RKO (cell line): ENCODE results near the gene LCOR.
A peak's percentile ranks its signal among the peaks of the same experiment; 100 is the strongest.
"Not testable (repeated sequence)": the region's sequence is repeated elsewhere in the genome, so short reads cannot be mapped to it uniquely, and the experiment has no call there.

Experiments
- DNase-seq: peaks from one replicate; pipeline ENCODE4 v3.0.0-alpha.2; 2016; ENCODE audit warnings: low spot score

LCOR gene

GRCh38 chr10:96840841-96841518 lies 8.9 kb downstream of the LCOR start:
- DNase-seq: no peak

- no peak for DNase-seq
Observed at GRCh38 chr10:96842896-96843723, 11.0 kb downstream of the LCOR start.

GRCh38 chr10:96843823-96844222 lies 11.7 kb downstream of the LCOR start:
- DNase-seq: no peak

GRCh38 chr10:96846395-96846794 lies 14.3 kb downstream of the LCOR start:
- no peak for DNase-seq

GRCh38 chr10:96846926-96847325 lies 14.8 kb downstream of the LCOR start:
- no peak for DNase-seq

GRCh38 chr10:96847356-96847755 lies 15.3 kb downstream of the LCOR start:
- DNase-seq: not testable (repeated sequence)

- no peak for DNase-seq
Observed at GRCh38 chr10:96850113-96850512, 18.0 kb downstream of the LCOR start.

- DNase-seq: peak; percentile 57
Observed at GRCh38 chr10:96850825-96851224, 18.7 kb downstream of the LCOR start.

GRCh38 chr10:96851281-96851680 lies 19.2 kb downstream of the LCOR start:
- DNase-seq: no peak

GRCh38 chr10:96856317-96856716 lies 24.2 kb downstream of the LCOR start:
- no peak for DNase-seq

GRCh38 chr10:96857301-96858012 lies 25.4 kb downstream of the LCOR start:
- DNase-seq: no peak

- DNase-seq: no peak
Observed at GRCh38 chr10:96858038-96858705, 26.1 kb downstream of the LCOR start.

GRCh38 chr10:96858706-96859050 lies 26.6 kb downstream of the LCOR start:
- no peak for DNase-seq

GRCh38 chr10:96860631-96861277 lies 28.7 kb downstream of the LCOR start:
- DNase-seq: no peak

- DNase-seq: peak; percentile 68
Observed at GRCh38 chr10:96863922-96864543, 31.9 kb downstream of the LCOR start.

GRCh38 chr10:96873086-96873485 lies 41.0 kb downstream of the LCOR start:
- no peak for DNase-seq

GRCh38 chr10:96873756-96874467 lies 41.8 kb downstream of the LCOR start:
- DNase-seq: no peak

- DNase-seq: no peak
Observed at GRCh38 chr10:96878057-96878456, 46.0 kb downstream of the LCOR start.

GRCh38 chr10:96880575-96880974 lies 48.5 kb downstream of the LCOR start:
- DNase-seq: no peak

GRCh38 chr10:96889415-96890171 lies 57.5 kb downstream of the LCOR start:
- no peak for DNase-seq
